Left ventricle myocardium inferior (tissue), 1 donor: ENCODE data around the gene TRIM71. TPM values are rescaled to one million over a fixed set of nuclear protein-coding genes. Genes with fewer than 3 reads are reported as not detected.

Experiments used
- DNase-seq: peaks from one replicate; pipeline ENCODE4 v3.0.0-alpha.2; 2020
- H3K27ac ChIP-seq: fragments of 200-600 bp; replicated peaks from 2 replicates; pipeline ENCODE4 v1.8.0; 2021
- H3K27me3 ChIP-seq: fragments of 200-600 bp; 2 replicates; pipeline ENCODE4 v1.8.0; 2021; ENCODE audit warnings: low read depth
- H3K36me3 ChIP-seq: fragments of 200-600 bp; 2 replicates; pipeline ENCODE4 v1.8.0; 2021
- H3K4me1 ChIP-seq: fragments of 200-600 bp; 2 replicates; pipeline ENCODE4 v1.8.0; 2021
- H3K4me3 ChIP-seq: fragments of 200-600 bp; 2 replicates; pipeline ENCODE4 v1.8.0; 2021; ENCODE audit warnings: mild to moderate bottlenecking, moderate library complexity
- H3K9me3 ChIP-seq: fragments of 200-600 bp; replicated peaks from 2 replicates; pipeline ENCODE4 v1.8.0; 2021
- intact Hi-C: fragments of 100-400 bp; cut with micrococcal nuclease; formaldehyde crosslinking; loops from one replicate; pipeline ENCODE4 v1.11.0; 2022
- total RNA-seq: library from RNA; stranded (reverse); fragmentation: NEBNext Ultra II Directional; extraction: Animal tissue kit (Norgen Biotek cat#: 25700); gene quantifications from one replicate; pipeline ENCODE4 v1.2.1, GENCODE V29; 2021
- TF ChIP-seq, protein P1 (sequence below): fragments of 200-600 bp; IDR thresholded peaks from 2 replicates; pipeline ENCODE4 v1.8.0; 2021; ENCODE audit warnings: antibody characterized with exemption, mild to moderate bottlenecking, borderline replicate concordance
- donor health status: DM: no; HTN: yes; CAD: no; lungs with severe emphysema.

Gene TRIM71
- total RNA-seq, 1 donor from 2014 or later = not detected

DNA sequence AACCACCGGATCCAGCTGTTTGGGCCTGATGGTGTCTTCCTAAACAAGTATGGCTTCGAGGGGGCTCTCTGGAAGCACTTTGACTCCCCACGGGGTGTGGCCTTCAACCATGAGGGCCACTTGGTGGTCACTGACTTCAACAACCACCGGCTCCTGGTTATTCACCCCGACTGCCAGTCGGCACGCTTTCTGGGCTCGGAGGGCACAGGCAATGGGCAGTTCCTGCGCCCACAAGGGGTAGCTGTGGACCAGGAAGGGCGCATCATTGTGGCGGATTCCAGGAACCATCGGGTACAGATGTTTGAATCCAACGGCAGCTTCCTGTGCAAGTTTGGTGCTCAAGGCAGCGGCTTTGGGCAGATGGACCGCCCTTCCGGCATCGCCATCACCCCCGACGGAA, 73.6 kb downstream of the TRIM71 start:
- intact Hi-C loops = no loop called here
- Histone ChIP-seq H3K4me3 (no peak overlapping the region), H3K36me3 (no peaks in the 10 kb centered on the region), H3K9me3 (no peaks in the 10 kb centered on the region), H3K27ac (no peak overlapping the region), H3K27me3 (peaks cover 26% of the 10 kb centered on the region), H3K4me1 (no peaks in the 10 kb centered on the region)
- TF ChIP-seq, protein P1, sequence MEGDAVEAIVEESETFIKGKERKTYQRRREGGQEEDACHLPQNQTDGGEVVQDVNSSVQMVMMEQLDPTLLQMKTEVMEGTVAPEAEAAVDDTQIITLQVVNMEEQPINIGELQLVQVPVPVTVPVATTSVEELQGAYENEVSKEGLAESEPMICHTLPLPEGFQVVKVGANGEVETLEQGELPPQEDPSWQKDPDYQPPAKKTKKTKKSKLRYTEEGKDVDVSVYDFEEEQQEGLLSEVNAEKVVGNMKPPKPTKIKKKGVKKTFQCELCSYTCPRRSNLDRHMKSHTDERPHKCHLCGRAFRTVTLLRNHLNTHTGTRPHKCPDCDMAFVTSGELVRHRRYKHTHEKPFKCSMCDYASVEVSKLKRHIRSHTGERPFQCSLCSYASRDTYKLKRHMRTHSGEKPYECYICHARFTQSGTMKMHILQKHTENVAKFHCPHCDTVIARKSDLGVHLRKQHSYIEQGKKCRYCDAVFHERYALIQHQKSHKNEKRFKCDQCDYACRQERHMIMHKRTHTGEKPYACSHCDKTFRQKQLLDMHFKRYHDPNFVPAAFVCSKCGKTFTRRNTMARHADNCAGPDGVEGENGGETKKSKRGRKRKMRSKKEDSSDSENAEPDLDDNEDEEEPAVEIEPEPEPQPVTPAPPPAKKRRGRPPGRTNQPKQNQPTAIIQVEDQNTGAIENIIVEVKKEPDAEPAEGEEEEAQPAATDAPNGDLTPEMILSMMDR = no peak
- no peak for DNase-seq

DNA sequence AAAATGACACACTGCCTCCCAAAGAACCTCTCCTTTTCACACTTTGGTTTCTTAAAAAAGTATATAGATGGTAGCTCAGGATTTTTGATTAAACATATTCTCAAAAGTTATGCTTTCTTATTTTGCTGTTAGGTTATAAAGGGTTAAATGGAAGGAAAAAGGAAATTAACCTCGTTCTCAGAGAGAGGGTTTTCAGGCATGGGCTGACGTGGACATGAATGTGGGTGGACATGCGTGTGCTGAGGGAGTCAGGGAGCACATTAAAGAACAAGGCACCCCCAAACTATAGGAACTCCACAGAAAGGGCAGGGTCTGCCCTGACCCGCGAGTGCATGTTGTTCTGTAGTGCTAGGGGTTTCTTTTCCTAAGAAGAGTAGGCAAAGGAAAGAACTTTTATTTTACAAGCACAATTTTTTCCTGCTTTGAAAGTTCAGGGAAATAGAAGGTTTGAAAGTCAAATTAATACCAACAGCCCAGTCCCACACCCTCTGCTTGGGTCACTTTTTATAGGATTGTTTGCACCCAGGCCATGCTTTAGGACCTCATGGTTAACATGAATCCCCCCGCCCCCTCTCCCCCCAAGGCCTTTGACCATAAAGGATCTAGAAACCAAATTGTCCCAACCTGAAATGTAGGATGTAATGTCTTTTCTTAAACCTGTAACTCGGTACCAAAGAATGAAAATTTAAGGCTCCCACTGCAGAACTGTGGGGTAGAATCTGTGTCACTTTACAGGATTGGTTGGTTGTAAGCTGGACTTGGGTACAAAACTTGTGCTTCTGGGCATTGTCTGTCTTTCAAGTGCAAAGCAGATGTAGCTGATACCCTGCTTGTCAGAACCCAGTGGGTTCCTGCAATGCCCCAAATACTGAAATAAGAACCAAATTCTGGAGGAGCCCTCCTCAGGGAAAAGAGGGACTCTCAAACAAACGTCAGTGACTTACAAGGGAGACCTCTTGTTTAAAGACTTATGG, 75.1 kb downstream of the TRIM71 start:
- intact Hi-C loops = no loop called here
- Histone ChIP-seq H3K4me1 (no peaks in the 10 kb centered on the region), H3K9me3 (no peaks in the 10 kb centered on the region), H3K36me3 (no peaks in the 10 kb centered on the region), H3K4me3 (no peak overlapping the region), H3K27ac (no peak overlapping the region), H3K27me3 (peaks cover 36% of the 10 kb centered on the region)
- TF ChIP-seq, protein P1 = no peak
- DNase-seq = no peak

DNA sequence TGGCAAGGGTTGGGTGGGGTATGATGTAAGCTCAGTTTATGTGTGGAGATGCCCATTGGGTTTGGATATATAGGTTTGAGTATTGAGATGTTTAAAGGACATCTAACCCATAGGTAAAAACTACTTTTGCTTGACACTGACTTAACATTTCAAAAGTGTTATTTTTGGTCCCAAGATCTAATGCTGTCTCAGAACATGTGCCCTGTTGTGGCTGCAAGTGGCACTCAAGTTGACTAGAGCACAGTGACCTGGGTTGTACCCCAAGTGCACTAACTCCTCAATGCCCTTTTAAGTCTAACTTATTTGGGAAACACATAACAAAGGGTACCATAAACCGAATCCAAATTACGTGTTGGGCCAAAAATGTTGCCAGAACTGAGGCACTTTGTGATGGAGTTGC, 77.2 kb downstream of the TRIM71 start:
- Histone ChIP-seq H3K4me1 (no peaks in the 10 kb centered on the region), H3K27me3 (peaks cover 54% of the 10 kb centered on the region), H3K4me3 (no peak overlapping the region), H3K9me3 (no peaks in the 10 kb centered on the region), H3K36me3 (no peaks in the 10 kb centered on the region), H3K27ac (no peak overlapping the region)
- TF ChIP-seq, protein P1 = no peak
- intact Hi-C loops = no loop called here
- DNase-seq = no peak

DNA sequence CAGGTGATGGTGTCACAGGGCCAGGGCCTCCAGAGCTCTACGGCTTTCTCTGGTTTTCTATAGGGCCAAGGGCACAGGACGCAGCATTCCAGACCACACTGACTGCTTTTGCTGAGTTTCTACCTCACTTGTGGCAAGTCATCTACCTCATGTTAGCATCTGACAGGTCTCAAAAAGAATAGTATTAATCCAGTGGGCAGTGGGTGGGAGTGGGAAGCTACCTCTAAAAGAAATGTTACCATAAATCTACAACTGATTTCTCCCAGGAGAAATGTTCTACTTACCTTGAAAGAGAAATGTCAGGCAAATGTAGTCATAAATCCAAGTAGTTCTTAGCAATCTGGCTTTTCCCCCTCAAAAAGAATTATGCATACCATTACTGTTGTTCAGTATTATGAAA, 77.9 kb downstream of the TRIM71 start:
- Histone ChIP-seq H3K4me3 (no peak overlapping the region), H3K27me3 (peaks cover 58% of the 10 kb centered on the region), H3K4me1 (no peaks in the 10 kb centered on the region), H3K36me3 (no peaks in the 10 kb centered on the region), H3K27ac (no peak overlapping the region), H3K9me3 (no peaks in the 10 kb centered on the region)
- TF ChIP-seq, protein P1 = no peak
- no peak for DNase-seq
- intact Hi-C loops = no loop called here

DNA sequence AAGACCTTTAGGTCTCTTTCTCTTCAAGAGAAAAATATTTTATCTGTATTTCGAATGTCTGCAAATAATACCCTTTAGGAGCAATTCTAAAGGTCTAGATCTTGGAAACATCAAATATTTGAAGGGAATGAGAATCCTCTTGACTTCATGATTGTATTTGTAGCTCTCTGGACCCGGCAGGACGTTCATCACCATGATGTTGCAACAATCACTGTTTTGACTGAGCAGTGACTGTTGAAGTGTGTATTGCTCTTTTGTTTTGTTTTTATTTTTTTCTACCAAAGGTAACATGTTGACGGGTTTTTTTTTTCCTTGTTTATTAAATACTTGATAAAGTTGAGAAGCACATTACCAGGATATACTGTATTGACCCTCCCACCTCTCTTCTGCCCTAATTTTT, 78.3 kb downstream of the TRIM71 start:
- Histone ChIP-seq H3K27ac (no peak overlapping the region), H3K27me3 (peaks cover 61% of the 10 kb centered on the region), H3K9me3 (no peaks in the 10 kb centered on the region), H3K4me3 (no peak overlapping the region), H3K4me1 (no peaks in the 10 kb centered on the region), H3K36me3 (no peaks in the 10 kb centered on the region)
- DNase-seq = no peak
- intact Hi-C loops = no loop called here
- TF ChIP-seq, protein P1 = no peak
